Measurements from ENCODE around the gene MTOR.
"Not testable (repeated sequence)": the region's sequence is repeated elsewhere in the genome, so short reads cannot be mapped to it uniquely, and the experiment has no call there.

Gene MTOR

DNA sequence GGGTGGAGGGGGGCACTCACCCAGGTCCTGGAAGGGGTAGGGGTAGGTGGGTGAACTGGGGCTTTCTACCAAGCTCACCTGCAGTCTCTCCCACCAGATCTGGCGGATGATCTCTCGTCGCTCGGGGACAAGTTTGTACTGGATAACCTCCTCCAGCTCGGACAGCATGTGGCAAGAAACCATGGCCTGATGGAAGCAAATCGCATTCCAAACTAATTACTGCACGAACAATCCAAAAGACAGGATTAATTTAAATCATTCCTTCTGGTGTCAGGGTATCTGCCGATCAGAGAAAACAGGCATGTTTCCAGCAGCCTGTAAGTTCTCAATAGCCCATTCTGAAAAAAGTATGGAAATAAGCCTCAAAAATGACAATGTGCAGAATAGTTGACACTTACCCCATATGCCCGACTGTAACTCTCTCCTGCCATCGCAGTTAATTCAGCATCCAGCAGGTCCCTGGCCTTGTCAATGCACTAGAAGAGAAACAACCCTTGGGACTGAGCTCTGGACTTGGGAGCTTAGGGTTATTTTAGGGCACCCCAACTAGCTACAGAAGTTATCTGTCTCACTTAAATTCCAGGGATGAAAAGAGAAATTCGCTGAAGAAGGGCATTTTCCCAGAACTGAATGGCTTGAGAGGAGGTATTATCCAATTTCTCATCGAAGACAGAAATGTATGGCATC is 117.6 kb downstream of the MTOR start:
- no peak for DNase-seq

DNA sequence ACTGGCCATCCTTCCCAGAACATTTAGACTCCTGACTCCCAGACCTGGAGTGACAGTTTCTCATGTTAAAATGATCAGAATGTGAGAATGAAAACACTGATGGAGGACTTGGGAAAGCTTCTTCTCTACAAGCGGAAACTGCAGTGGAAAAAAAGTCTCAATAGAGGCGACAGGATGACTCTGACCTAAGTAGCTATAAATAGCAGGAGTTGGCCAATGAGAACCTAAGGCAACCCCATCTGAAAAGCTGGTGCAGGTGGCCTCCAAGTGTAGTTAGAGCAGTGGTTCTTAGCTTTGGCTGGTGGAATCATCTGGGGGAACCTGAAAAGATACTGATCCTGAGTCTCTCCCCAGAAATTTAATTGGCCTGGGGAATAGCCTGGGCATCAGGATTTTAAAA is 118.4 kb downstream of the MTOR start:
- no peak for DNase-seq

DNA sequence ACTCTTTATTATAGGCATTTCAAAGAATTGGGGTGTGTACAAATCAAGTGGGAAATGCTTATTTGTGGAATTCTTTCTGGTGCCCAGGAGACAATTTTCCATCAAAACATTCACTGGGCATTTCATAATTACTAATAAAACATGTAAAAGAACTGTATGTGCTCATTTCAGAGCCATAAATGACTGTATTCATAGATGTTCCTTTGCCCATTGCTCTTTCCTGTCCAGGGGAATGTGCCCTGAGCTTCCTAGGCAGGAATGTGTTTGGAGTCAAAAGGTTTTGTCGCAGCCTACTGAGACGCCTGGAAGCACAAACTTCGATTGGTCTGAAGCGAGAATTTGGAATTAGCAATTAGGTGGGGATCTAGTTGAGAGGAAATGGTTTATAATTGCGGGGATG is 119.0 kb downstream of the MTOR start:
- no peak for DNase-seq

DNA sequence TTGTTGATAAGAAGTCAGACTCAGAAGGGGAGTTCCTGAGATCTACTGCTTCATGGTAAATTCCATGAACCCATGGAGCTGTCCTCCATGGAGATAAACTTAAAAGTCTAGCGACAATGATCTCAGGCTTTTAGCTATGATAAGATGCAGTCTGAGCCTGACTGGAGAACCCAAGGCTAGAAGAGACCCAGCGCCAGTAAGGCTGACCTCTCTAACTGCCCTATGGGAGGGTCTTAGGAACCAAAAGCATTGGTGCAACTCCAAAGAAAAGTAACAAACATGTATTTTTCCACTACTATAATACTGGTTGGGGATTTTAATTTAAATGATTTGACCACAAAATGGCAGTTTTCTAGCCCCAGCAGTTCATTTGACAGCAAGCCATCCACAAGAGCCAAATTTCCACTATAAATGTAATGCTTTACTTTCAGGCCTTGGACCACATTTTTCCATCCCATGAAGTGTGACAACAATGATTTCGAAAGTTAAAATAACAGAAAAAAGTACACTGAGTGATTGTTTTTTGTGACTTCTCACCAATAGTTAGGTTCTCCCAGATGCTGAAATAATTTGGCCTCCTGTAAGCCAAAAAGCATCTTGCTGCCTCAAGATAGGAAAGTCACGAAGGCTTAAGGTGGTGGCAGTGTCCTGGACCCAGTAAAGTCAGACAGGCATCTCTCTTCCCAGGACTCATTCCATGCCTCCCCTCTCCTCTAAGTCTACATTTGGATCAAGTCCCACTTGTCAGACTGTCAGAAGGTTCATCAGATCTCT is 119.5 kb downstream of the MTOR start:
- DNase-seq: no peak

DNA sequence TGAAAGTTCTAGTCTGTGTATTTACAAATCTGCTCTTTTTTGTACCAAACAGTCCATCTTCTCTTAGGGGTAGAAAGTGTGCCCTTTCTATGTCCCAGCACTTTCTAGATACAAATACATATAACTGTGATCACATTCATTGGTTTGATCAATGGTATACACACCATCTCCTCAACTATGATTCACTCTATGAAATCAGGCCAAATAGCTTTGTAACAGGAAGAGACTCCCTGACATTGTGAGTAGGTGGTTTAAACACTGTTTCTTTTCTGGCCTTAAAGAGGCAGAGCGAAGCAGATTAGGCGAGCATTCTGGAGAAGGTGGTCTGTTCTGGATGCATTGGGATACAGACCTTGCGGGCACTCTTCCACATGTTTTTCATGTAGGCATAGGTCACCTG is 123.4 kb downstream of the MTOR start:
- DNase-seq: no peak

DNA sequence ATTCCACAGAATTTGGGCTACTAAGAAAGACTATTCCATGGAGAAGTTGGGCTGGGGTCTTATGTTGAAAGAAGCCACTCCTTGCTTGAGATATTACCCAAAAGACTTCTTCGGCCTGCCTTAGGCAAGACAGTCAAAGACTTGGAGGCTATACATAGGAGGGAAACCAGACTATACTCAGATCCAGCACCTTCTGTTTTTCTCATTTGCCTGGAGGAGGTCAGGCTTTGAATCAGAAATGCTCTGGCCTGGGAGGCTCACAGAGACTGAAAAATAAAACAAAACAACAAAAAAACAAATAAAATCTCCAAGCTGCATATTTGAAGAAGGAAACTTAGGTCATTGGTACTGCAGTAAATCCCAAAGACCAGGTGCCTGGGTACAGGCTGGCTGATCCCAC is 124.3 kb downstream of the MTOR start:
- DNase-seq: no peak

DNA sequence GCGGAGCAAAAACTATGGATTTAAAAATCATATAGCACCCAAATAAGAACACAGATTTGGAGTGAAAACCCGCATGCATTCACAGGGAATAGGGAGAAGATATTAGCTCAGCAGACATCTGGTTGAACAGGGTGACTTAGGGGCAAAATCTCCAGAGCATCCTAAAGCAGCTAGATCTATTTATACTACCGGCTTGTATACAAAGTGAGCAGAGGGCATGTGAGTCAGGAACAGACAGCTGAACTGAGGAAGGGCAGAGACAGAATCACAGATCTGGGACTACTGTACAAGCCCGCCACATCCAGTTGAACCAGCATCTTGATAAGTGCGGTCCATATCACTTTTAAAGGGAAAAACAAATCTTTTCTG is 127.5 kb downstream of the MTOR start:
- no peak for DNase-seq

DNA sequence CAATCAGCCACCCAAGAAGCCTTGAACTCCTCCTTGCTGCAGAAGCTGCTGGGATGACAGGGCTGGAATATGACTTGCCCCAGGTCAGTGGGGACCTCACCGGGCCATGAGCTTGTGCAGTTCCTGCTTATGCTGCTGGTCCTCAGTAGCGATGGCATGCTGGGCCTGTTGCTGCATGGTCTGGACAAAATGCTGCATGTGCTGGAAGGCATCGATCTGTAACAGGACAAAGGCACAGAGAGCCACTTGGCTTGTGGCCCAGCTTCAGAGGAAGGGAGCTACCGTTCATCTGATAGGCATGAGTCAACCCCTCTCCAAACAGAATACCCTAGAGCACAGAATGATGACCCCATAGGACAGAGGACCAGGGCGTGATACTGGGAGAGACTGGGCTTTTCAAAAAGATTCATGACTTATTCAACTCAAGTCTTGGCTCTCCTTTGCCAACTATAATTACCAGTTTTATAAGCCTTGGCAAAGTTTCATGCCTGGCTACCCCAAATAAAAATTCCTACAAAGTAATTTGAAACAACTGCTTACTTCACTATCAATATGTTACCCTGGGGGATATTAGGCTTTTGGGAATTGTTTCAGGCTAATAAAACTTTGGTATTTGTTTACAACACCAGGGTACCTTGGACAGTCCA is 128.0 kb downstream of the MTOR start:
- DNase-seq: no peak

DNA sequence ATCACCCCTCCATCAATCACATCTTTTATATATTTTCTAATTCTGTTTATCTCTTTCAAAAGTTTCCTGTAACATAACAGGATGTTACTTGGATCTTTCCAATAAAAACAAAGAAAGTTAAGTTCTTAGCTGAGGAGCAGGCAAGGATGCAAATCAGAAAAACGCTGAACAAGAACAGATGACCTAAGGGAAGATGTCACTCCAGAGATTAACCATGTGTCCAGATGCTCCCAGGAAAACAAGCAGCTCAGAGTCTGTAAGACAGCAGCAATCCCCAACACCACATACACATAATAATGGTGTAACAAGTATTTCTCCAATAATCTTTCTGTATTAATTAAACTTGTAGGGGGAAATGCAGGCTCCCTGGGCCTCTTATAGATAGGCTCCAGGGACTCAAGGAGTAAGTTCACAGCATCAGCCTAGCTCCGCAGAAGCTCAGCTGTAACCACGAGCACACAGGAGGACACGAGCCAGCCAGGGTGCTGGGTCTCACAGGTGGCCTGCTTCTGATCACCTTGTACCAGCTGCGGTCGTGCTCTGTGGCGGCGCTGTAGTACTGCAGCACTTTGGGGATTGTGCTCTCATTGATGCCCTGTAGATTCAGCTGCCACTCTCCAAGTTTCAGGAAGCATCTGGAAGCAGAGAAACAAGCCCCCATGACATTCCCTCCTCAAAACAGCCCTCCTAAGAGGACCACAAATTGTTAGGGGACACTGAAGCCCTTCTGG is 129.6 kb downstream of the MTOR start:
- DNase-seq: no peak

DNA sequence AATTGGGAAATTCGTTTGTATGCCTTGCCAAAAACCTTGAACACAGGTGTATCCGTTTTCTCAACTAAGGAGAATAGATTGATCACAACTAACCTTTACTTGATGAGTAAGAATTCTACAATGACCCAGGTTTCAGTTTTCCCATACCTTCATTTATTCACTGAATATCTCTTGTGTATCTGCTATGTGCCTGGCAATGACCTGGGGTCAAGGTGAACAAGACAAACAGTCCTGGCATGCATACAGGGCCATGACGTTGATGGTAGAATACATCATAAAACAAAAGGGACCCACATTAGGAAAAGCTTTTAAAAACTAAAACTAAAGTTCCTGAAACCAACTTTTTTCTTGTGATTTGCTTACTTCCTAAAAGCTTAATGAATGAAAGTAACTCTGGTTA is 130.5 kb downstream of the MTOR start:
- no peak for DNase-seq

DNA sequence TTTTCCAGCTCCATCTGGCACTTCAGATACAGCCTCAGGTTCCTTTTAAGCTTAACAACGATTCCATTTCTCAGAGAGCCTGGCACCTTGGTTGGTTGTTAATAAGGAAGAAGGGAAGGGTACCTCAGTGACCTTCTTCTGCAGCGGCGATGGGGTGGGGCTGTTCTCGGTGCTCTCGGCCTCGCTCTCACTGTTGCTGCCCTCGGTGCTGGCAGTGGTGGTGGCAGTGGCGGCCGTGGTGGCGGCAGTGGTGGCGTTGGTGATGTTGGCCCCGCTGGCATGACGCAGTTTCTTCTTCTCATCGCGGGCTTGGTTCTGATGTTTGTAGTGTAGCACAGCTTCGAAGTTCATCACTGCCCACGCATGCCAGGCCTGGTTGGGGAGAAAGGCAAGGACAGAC is 131.9 kb downstream of the MTOR start:
- DNase-seq: no peak

DNA sequence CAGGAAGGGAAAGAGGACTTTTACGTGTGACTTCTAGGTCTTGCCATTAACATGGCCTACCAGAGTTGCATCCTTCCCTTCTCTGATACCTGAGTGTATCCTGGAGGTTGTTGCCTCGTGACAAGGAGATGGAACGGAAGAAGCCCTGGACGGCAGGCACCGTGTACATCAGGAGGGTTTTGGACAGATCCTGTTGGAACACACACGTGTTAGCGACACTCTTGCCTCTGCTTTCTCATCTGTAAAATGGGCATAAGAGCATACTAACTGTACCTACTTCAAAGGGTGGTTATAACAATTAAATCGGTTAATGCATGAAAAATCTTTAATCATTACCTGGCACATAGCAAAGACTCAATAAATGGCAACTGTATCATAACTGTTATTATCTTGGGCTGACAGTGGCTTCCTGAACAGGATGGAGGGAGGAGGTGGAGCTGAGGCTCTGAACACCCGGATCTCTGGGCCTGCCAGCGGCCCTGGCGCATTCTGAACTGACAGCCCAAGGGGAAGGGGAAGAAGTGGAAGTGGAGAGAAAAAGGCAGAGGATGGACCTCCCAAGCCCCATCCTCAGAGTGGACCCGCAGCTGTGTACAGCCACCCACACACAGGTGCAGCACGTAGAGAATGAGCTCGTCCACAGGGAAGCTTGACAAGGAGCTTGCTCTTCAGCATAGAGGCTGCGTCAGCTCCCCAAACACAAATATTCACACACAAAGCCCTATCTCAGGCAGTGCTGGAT is 132.5 kb downstream of the MTOR start:
- DNase-seq: no peak

DNA sequence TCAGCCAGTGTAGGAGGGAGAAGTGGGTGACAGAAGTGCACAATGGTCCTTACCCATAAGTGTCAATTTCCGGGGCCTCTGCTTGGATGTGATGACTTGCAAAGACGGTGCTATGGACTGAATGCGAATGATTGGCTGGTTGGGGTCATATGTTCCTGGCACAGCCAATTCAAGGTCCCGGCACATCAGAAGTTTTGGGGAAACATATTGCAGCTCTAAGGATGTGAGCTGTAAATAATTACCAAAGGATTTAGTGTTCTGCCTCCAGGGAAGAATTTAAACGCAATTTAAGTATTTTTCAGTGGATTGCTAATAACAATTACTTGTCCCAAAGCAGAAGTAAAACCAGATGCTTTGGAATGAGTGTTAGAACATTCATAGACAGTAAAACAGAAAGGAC is 135.8 kb downstream of the MTOR start:
- DNase-seq: no peak

DNA sequence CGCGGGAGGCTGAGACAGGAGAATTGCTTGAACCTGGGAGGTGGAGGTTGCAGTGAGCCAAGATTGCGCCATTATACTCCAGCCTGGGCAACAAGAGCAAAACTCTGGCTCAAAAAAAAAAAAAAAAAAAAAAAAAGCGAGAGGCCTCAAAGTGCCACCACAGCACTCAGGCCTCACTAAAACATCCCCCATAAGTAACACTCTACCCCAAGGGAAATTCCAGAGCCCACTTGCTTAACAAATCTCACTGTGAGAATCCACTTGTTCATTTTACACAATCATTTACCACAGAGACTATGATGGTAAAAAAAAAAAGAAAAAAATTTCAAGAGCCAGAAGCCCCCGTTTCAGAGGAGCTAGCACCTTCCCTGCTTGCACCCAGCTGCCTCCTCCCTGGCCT is 136.4 kb downstream of the MTOR start:
- DNase-seq: no peak

DNA sequence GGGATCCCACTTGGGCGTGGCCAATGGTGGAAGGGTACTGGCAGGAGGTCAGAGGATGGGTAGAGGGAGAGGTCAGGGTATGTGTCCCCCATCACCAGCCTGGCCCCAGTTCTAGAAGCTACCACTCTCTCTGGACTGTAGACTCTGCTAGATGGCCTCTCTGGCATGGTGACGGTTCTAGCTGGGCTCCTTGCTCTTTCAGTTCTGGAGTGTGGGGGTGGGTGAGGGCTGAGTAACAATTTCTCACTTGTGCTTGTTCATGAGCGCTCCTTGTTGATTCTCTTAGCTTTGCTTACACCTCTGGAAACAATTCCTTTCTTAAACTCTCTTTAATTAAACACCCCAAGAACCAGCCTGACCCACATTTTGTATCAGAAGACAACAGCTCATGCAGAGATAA is 137.4 kb downstream of the MTOR start:
- DNase-seq: no peak

DNA sequence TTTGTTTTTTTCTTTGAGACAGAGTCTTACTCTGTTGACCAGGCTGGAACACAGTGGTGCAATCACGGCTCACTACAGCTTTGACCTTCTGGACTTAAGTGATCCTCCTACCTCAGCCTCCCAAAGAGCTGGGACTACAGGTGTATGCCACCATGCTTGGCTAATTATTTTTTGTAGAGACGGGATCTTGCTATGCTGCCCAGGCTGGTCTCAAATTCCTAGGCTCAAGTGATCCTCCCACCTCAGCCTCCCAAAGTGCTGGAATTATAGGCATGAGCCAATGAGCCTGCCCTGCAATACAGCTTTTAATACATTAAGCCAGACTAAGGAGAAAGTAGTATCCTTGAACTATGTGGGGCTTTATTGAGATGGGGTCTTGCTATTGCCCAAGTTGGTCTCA is 146.0 kb downstream of the MTOR start:
- DNase-seq: no peak

DNA sequence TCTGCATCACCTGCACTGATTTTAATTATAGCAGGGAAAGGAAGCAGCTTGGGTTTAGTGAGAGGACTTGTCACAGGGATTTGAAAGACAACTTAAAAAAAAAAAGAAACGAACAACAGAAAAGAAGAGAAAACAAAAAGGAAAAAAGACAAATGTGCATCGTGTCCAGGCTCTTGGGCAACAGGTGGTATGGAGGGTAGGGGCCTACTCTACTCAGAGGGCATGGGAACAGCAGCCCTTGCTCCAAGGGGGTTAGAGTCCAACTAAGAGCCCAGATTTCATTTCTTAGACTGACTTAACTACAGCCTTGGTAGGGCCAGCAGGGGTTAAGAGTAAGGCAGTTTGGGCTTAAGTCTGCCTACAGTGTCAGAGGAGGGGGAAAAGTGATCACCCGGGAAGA is 147.4 kb downstream of the MTOR start:
- no peak for DNase-seq

DNA sequence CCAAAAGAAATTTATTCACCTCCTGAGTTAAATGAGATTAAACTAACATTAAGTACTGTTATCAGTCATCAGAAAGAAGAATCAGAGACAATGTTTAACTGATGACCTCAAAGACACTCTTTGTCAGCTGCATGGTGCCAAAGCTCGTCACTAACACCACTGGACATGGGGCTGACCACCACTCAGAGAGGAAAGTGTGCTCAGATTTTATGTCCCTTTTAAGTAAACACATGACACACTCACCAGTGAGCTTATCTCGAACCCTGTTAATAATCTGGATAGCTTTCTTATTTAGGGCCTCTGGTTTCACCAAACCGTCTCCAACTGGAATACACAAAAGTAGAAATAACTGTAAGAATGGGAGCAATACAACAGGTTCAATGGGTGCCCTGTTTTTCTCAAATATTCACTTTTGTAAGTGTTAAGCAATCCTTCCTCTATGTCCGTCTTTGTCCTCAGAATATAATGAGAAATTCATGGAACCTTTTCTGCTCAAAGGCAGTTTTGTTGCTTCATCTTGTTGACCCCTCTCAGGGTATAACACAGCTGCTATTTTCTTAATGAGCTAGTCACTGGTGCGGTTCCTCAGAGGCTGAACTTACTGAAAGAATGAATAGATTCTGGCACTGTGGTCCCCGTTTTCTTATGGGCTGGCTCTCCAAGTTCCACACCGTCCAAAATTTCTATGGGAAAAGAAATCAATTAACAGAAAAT is 153.1 kb downstream of the MTOR start:
- no peak for DNase-seq

DNA sequence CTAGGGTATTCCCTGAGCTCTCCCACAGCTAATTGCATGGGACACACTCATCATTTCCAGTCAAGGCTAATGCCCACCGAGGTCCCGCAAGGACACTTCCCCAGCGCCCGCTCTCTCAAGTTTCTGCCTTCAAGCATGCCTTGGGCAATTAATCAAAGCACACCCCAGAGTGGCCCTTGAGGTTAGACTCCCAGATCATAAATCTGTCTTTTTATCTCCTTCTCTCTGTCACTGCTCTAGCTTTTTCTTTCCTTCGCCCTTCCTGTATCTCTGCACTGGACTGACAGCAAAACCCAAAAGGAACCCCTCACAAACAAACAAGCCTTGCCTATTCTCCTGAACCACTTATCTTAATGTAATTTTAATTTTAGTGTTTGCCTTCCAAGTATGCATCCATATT is 154.8 kb downstream of the MTOR start:
- DNase-seq: no peak

DNA sequence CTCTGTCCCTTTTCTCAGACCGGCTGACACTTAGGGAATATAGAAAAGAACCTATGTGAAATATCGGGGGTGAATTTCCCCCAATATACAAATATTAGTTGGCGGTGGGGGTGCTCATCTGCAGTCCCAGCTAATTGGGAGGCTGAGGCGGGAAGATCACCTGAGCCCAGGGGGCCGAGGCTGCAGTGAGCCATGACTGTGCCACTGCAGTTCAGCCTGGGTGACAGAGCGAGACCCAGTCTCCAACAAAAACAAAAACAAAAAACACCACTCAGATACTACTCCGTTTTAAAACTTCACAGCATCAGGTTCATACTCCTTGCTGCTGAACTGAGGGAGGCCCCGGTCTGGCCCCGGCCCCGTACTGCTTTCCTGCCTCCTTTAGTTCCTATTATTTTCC is 156.8 kb downstream of the MTOR start:
- DNase-seq: no peak

DNA sequence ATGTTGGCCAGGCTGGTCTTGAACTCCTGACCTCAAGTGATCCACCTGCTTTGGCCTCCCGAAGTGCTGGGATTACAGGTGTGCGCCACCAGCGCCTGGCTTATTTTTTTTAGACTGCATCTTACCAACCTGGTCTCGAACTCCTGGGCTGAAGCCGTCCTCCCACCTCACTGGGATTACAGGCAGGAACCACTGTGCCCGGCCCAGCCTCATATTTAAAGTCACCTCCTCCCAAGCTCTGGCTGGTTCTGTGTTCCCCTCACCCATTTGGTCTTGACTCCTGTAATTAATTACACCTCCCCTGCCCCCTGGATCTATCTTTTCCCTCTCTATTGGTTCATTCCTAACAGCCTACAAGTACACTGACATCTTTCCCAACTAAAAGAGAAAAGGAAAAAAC is 161.0 kb downstream of the MTOR start:
- DNase-seq: no peak

DNA sequence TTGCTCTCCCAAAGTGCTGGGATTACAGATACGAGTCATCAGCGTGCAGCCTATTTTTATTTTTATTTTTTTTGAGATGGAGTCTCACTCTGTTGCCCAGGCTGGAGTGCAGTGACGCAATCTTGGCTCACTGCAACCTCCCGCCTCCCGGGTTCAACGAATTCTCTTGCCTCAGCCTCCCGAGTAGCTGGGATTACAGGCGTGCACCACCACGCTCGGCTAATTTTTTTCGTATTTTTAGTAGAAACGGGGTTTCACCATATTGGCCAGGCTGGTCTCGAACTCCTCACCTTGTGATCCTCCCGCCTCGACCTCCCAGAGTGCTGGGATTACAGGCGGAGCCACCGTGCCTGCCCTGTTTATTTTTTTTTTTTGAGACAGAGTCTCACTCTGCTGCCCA is 161.5 kb downstream of the MTOR start:
- DNase-seq: not testable (repeated sequence)
